Measurements from ENCODE around the gene WDSUB1. TPM values are rescaled to one million over a fixed set of nuclear protein-coding genes. Genes with fewer than 3 reads are reported as not detected.
A peak's percentile ranks its signal among the peaks of the same experiment; 100 is the strongest.

The WDSUB1 gene
- total RNA-seq, 4 donors from 2014 or later = 4.9 to 7.1 (median 5.9) TPM

DNA sequence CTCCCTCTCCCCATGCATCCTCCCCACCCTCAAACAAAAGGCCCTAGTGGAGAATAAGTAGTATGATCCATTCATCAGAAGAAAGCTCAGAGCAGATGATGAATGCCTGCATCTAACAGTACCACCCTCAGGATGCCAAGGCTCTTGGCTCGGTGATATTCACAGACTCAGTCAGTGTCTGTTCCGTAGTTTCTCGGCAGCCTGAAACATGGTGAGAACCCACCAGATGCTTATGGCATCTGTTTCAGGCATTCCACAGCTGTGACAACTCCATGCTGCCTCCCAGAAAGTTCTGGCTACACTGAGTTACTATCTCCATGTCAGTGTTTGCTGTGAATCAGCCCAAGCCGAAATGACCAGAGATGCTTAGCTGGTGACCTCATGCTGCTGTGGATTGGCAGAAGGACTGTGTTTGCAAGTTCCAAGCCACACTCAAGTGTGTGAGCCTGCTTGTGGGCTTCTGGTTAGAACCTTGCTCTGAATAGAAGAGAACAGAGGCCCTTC, 83.9 kb downstream of the WDSUB1 start:
- TF ChIP-seq POLR2A (IDR thresholded peaks at IDR 0.05) = no peak
- TF ChIP-seq, protein P1, sequence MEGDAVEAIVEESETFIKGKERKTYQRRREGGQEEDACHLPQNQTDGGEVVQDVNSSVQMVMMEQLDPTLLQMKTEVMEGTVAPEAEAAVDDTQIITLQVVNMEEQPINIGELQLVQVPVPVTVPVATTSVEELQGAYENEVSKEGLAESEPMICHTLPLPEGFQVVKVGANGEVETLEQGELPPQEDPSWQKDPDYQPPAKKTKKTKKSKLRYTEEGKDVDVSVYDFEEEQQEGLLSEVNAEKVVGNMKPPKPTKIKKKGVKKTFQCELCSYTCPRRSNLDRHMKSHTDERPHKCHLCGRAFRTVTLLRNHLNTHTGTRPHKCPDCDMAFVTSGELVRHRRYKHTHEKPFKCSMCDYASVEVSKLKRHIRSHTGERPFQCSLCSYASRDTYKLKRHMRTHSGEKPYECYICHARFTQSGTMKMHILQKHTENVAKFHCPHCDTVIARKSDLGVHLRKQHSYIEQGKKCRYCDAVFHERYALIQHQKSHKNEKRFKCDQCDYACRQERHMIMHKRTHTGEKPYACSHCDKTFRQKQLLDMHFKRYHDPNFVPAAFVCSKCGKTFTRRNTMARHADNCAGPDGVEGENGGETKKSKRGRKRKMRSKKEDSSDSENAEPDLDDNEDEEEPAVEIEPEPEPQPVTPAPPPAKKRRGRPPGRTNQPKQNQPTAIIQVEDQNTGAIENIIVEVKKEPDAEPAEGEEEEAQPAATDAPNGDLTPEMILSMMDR (IDR thresholded peaks at IDR 0.05) = no peak
- peak overlapping the region in 2 of 4 donors; percentile 47 to 63 for H3K27ac ChIP-seq
- WGBS, 2 donors = 24 to 75% methylated on average over 3 to 4 of the region's 4 CpGs
- H3K9me3 ChIP-seq = no peaks in the 10 kb centered on the region
- H3K4me1 ChIP-seq = peaks cover 0 to 8% (median 0%) of the 10 kb centered on the region in 3 donors
- DNase-seq = no peak
- H3K36me3 ChIP-seq = peaks cover 0 to 99% (median 6%) of the 10 kb centered on the region in 3 donors
- no peak overlapping the region for H3K4me3 ChIP-seq
- intact Hi-C loops (cut with DNase I) = no loop called here
- H3K27me3 ChIP-seq = no peaks in the 10 kb centered on the region

- intact Hi-C loops (cut with DNase I) = no loop called here
- Histone ChIP-seq H3K9me3 (no peaks in the 10 kb centered on the region), H3K4me3 (no peak overlapping the region), H3K4me1 (peaks cover 0 to 8% (median 0%) of the 10 kb centered on the region in 3 donors), H3K36me3 (peaks cover 0 to 100% (median 8%) of the 10 kb centered on the region in 3 donors), H3K27ac (peak overlapping the region in 1 of 4 donors; percentile 15), H3K27me3 (no peaks in the 10 kb centered on the region)
- TF ChIP-seq POLR2A (IDR thresholded peaks at IDR 0.05) = no peak
- TF ChIP-seq, protein P1 (IDR thresholded peaks at IDR 0.05) = no peak
- WGBS, 2 donors = 68 to 76% methylated on average over 8 of the region's 8 CpGs
- DNase-seq = no peak
Measured at GRCh38 chr2:159201360-159202063, 85.0 kb downstream of the WDSUB1 start.

- intact Hi-C loops (cut with DNase I) = no loop called here
- TF ChIP-seq, protein P1 (IDR thresholded peaks at IDR 0.05) = no peak
- no peak for TF ChIP-seq POLR2A (IDR thresholded peaks at IDR 0.05)
- DNase-seq = no peak
- Histone ChIP-seq H3K27ac (no peak overlapping the region), H3K9me3 (no peaks in the 10 kb centered on the region), H3K27me3 (no peaks in the 10 kb centered on the region), H3K36me3 (peaks cover 0 to 100% (median 16%) of the 10 kb centered on the region in 3 donors), H3K4me3 (no peak overlapping the region), H3K4me1 (peaks cover 0 to 8% (median 0%) of the 10 kb centered on the region in 3 donors)
- WGBS, 2 donors = 29 to 85% methylated on average over 1 of the region's 1 CpG
Measured at GRCh38 chr2:159200498-159200897, 86.0 kb downstream of the WDSUB1 start.

DNA sequence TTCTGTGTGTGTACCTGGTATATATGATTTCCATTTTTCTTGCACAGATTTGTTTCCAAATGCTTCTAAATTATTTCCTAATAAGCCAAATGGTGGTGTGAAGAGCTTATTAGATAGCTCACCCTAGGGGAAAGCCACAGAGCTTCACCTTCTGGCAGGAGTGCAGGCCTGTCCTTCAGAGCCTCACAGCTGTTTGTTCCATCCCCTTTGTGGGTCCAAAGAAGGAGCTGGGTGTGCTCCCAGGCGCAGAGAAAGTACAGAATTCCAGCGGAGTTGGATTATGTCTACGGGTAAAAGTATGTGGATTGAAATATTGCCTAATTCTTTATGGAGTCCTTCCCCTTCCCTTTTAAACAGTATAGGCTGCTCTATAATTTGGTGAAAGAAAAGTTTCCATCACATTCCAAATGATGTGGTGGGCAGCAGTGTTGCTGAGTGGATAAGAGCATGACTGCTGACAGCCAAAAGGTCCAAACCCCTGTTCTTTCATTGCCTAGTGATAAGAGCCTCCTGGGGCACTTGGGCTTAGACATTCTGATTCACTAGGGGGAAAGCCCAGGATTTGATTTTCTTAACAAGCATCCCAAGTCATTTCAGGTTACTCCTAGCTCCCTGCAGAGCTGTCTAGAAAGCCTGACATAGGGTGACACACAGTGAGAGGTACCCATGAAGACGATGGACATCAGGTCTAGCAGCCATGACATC, 86.6 kb downstream of the WDSUB1 start:
- TF ChIP-seq, protein P1 (IDR thresholded peaks at IDR 0.05) = no peak
- TF ChIP-seq POLR2A (IDR thresholded peaks at IDR 0.05) = no peak
- peaks cover 0 to 100% (median 19%) of the 10 kb centered on the region in 3 donors for H3K36me3 ChIP-seq
- intact Hi-C loops (cut with DNase I) = no loop called here
- no peak overlapping the region for H3K4me3 ChIP-seq
- H3K27me3 ChIP-seq = no peaks in the 10 kb centered on the region
- H3K9me3 ChIP-seq = no peaks in the 10 kb centered on the region
- DNase-seq = no peak
- peak overlapping the region in 1 of 4 donors; percentile 19 for H3K27ac ChIP-seq
- 87 to 94% methylated on average over 4 of the region's 4 CpGs for WGBS, 2 donors
- peaks cover 0 to 8% (median 0%) of the 10 kb centered on the region in 3 donors for H3K4me1 ChIP-seq

DNA sequence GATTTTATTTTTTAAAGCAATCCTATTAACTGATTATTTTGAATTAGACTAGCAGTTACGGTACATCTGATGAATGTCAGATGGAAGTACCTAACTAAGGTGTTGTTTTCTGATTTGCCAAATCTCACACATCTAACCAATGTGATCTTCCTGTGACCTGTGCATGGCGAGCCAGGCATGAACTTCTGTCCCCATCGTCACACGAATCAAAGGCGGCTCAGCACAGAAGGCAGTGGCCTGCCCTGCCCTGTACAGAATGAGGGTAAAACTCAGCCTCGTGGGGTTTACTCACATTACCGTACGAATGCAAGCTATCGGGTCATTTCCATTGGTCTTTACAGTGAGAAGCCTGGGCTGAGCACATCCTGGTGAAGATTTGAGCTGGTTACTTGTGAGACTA, 87.3 kb downstream of the WDSUB1 start:
- intact Hi-C loops (cut with DNase I) = no loop called here
- TF ChIP-seq, protein P1 (IDR thresholded peaks at IDR 0.05) = no peak
- no peak for TF ChIP-seq POLR2A (IDR thresholded peaks at IDR 0.05)
- no peak for DNase-seq
- Histone ChIP-seq H3K4me1 (peaks cover 0 to 8% (median 0%) of the 10 kb centered on the region in 3 donors), H3K4me3 (no peak overlapping the region), H3K27me3 (no peaks in the 10 kb centered on the region), H3K27ac (no peak overlapping the region), H3K9me3 (no peaks in the 10 kb centered on the region), H3K36me3 (peaks cover 0 to 100% (median 26%) of the 10 kb centered on the region in 3 donors)
- 87 to 94% methylated on average over 9 of the region's 9 CpGs for WGBS, 2 donors

All from esophagus squamous epithelium (tissue), 5 donors.